DND-41 (cell line): Measurements from ENCODE around the gene SLC46A2.
A peak's percentile ranks its signal among the peaks of the same experiment; 100 is the strongest.

Experiments
- EZH2 ChIP-seq: IDR thresholded peaks from 3 replicates; pipeline ENCODE4 v1.6.1; 2012; ENCODE audit warnings: borderline replicate concordance, low read depth, mild to moderate bottlenecking, moderate library complexity, low read length, inconsistent platforms; ENCODE audit not compliant: severe bottlenecking
- TF ChIP-seq, protein P1 (sequence below): IDR thresholded peaks from 2 replicates; pipeline ENCODE4 v1.5.1; 2012; ENCODE audit warnings: borderline replicate concordance, low read length, moderate library complexity, mild to moderate bottlenecking; ENCODE audit not compliant: poor library complexity, severe bottlenecking; ENCODE audit errors: extremely low read depth

DNA sequence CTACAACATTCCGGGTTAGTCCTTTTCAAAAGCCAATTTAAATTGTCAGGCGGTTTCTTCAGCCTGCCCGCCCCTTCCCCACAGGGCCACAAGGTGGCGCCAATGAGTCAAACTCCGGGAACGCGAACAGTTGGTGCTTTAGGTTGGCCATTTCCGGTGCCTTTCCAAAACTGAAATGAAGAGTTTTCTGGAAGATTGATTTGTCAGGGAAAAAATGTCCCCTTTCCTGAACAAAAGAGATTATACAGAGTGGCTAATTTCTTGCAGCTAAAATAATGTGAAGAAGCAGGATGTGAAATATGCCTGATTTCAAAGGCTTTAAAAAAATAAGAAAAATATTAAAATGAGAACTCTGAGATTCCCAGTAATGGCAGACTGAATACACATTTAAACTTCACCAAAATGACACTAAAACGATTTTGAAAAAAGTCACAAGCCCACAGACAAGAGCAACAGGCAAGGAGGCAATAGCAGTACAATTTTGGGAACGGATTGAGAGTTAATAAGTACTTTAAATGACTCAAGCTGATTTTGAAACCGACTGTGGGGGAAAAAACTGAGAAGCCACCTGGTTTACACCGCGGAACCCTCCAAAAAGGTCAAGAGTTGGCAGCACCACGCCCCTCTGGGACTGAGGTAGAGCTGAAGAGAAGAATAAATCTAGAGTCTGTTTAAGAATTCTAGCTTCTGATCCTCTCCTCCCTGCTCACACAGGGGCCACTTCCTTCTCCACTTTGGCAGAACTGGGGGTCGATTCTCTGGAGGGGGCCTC is 45.7 kb downstream of the SLC46A2 start:
- TF ChIP-seq, protein P1, sequence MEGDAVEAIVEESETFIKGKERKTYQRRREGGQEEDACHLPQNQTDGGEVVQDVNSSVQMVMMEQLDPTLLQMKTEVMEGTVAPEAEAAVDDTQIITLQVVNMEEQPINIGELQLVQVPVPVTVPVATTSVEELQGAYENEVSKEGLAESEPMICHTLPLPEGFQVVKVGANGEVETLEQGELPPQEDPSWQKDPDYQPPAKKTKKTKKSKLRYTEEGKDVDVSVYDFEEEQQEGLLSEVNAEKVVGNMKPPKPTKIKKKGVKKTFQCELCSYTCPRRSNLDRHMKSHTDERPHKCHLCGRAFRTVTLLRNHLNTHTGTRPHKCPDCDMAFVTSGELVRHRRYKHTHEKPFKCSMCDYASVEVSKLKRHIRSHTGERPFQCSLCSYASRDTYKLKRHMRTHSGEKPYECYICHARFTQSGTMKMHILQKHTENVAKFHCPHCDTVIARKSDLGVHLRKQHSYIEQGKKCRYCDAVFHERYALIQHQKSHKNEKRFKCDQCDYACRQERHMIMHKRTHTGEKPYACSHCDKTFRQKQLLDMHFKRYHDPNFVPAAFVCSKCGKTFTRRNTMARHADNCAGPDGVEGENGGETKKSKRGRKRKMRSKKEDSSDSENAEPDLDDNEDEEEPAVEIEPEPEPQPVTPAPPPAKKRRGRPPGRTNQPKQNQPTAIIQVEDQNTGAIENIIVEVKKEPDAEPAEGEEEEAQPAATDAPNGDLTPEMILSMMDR = peak; percentile 89
- TF ChIP-seq EZH2 = no peak
